ENCODE measurements around the gene PPP2CA.

- TF ChIP-seq, protein P1, sequence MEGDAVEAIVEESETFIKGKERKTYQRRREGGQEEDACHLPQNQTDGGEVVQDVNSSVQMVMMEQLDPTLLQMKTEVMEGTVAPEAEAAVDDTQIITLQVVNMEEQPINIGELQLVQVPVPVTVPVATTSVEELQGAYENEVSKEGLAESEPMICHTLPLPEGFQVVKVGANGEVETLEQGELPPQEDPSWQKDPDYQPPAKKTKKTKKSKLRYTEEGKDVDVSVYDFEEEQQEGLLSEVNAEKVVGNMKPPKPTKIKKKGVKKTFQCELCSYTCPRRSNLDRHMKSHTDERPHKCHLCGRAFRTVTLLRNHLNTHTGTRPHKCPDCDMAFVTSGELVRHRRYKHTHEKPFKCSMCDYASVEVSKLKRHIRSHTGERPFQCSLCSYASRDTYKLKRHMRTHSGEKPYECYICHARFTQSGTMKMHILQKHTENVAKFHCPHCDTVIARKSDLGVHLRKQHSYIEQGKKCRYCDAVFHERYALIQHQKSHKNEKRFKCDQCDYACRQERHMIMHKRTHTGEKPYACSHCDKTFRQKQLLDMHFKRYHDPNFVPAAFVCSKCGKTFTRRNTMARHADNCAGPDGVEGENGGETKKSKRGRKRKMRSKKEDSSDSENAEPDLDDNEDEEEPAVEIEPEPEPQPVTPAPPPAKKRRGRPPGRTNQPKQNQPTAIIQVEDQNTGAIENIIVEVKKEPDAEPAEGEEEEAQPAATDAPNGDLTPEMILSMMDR (IDR thresholded peaks at IDR 0.05), result no peak
- TF ChIP-seq, protein P2, sequence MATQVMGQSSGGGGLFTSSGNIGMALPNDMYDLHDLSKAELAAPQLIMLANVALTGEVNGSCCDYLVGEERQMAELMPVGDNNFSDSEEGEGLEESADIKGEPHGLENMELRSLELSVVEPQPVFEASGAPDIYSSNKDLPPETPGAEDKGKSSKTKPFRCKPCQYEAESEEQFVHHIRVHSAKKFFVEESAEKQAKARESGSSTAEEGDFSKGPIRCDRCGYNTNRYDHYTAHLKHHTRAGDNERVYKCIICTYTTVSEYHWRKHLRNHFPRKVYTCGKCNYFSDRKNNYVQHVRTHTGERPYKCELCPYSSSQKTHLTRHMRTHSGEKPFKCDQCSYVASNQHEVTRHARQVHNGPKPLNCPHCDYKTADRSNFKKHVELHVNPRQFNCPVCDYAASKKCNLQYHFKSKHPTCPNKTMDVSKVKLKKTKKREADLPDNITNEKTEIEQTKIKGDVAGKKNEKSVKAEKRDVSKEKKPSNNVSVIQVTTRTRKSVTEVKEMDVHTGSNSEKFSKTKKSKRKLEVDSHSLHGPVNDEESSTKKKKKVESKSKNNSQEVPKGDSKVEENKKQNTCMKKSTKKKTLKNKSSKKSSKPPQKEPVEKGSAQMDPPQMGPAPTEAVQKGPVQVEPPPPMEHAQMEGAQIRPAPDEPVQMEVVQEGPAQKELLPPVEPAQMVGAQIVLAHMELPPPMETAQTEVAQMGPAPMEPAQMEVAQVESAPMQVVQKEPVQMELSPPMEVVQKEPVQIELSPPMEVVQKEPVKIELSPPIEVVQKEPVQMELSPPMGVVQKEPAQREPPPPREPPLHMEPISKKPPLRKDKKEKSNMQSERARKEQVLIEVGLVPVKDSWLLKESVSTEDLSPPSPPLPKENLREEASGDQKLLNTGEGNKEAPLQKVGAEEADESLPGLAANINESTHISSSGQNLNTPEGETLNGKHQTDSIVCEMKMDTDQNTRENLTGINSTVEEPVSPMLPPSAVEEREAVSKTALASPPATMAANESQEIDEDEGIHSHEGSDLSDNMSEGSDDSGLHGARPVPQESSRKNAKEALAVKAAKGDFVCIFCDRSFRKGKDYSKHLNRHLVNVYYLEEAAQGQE (IDR thresholded peaks at IDR 0.05; ENCODE audit: insufficient read depth in 1 of 2, low read depth in 2 of 2, low read length in 1 of 2), result no peak
- TF ChIP-seq POLR2AphosphoS5 (IDR thresholded peaks at IDR 0.05; ENCODE audit: low read depth, low read length), result no peak
- TF ChIP-seq SIN3A (IDR thresholded peaks at IDR 0.05; ENCODE audit: borderline replicate concordance, insufficient read depth, low read depth, low read length), result no peak
Measured at GRCh38 chr5:134227776-134228175, 1.9 kb upstream of the PPP2CA start.
